A549 (cell line): ENCODE data around the gene GRIK4.
"Not testable (repeated sequence)": the region's sequence is repeated elsewhere in the genome, so short reads cannot be mapped to it uniquely, and the experiment has no call there.

Source experiments
- EP300 ChIP-seq, 2 experiments: fragments of >200 bp; sonication (Bioruptor Twin); formaldehyde crosslinking; IDR thresholded peaks; 2 replicates in 1 of 2; 3 replicates in 1 of 2; pipeline ENCODE4 v1.6.1; 2016 to 2017
- MAX ChIP-seq: IDR thresholded peaks from 2 replicates; pipeline ENCODE4 v1.6.1; 2012
- RFX5 ChIP-seq: fragments of 450-650 bp; IDR thresholded peaks from 2 replicates; pipeline ENCODE4 v1.7.1; 2014; ENCODE audit warnings: antibody characterized with exemption, mild to moderate bottlenecking, moderate library complexity
- TF ChIP-seq, protein P1 (sequence below): fragments of >200 bp; sonication (Bioruptor Twin); formaldehyde crosslinking; IDR thresholded peaks from 3 replicates; pipeline ENCODE4 v1.5.1; 2016

DNA sequence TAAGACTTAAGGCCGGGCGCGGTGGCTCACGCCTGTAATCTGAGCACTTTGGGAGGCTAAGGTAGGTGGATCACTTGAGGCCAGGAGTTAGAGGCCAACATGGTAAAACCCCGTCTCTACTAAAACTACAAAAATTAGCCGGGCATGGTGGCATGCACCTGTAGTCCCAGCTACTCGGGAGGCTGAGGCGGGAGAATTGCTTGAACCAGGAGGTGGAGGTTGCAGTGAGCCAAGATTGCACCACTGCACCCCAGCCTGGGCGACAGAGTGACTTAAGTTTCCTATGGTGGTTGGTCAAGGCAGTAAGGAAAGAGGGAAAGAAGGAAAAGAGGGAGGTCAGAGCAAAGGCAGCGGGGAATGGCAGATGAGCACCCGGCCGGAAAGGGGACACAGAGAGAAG, 113.4 kb downstream of the GRIK4 start:
- TF ChIP-seq RFX5; MAX; EP300 (IDR thresholded peaks at IDR 0.05): not testable (repeated sequence)
- TF ChIP-seq, protein P1, sequence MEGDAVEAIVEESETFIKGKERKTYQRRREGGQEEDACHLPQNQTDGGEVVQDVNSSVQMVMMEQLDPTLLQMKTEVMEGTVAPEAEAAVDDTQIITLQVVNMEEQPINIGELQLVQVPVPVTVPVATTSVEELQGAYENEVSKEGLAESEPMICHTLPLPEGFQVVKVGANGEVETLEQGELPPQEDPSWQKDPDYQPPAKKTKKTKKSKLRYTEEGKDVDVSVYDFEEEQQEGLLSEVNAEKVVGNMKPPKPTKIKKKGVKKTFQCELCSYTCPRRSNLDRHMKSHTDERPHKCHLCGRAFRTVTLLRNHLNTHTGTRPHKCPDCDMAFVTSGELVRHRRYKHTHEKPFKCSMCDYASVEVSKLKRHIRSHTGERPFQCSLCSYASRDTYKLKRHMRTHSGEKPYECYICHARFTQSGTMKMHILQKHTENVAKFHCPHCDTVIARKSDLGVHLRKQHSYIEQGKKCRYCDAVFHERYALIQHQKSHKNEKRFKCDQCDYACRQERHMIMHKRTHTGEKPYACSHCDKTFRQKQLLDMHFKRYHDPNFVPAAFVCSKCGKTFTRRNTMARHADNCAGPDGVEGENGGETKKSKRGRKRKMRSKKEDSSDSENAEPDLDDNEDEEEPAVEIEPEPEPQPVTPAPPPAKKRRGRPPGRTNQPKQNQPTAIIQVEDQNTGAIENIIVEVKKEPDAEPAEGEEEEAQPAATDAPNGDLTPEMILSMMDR, result not testable (repeated sequence)
